ENCODE data around the gene MAMDC4. TPM values are rescaled to one million over a fixed set of nuclear protein-coding genes. Genes with fewer than 3 reads are reported as not detected.

MAMDC4 gene
- total and polyA plus RNA-seq, 2 of the 13 experiments (the other 11 are each of a cell fraction or from before 2014, with no cell fraction given), result 6.0 to 6.8 TPM

DNA sequence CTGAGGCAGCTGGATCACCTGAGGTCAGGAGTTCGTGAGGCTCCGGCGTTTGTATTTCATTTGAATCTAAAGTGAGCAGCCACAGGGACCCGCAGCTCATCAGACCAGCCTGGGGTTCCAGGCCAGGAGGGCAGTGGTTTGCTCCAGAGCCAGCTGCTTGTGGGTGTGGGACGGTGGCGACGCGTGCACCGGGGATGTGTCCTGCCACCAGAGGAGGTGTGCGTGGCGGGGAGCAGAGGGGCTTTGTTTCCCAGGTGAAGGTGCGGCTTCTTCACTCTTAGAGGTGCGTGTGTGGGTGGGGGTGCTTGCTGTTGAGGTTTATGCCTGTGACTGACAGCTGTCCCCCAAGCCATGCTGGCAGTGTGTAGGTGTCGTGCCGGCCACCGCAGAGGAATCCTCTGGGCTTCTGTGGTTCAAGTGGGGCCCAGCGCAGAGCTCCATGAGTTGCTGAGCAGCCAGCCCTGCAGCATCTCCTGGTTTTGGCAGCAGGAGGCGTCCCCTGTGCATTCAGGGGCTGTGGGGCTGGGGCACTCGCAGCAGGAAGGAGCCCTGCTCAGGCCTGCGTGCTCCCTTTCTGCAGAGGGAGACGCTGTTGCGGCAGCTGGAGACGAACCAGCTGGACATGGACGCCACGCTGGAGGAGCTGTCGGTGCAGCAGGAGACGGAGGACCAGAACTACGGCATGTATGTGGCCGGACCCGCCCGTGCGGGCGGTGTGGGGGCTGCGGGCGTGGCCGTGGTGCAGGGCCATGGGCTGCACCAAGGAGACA lies 16.8 kb upstream of the MAMDC4 start (continued):
- TF ChIP-seq MIXL1 (CRISPR knock-in tag; IDR thresholded peaks at IDR 0.05) (no peak), ZNF350 (CRISPR knock-in tag; IDR thresholded peaks at IDR 0.05; ENCODE audit: borderline replicate concordance, low read depth) (no peak), TSC22D2 (CRISPR knock-in tag; IDR thresholded peaks at IDR 0.05; ENCODE audit: borderline replicate concordance) (no peak), GZF1 (CRISPR knock-in tag; IDR thresholded peaks at IDR 0.05) (no peak), XBP1 (CRISPR knock-in tag; IDR thresholded peaks at IDR 0.05) (no peak), ZNF432 (CRISPR knock-in tag; IDR thresholded peaks at IDR 0.05; ENCODE audit: borderline replicate concordance) (no peak), SOX5 (CRISPR knock-in tag; IDR thresholded peaks at IDR 0.05; ENCODE audit: borderline replicate concordance) (no peak), ZNF20 (CRISPR knock-in tag; IDR thresholded peaks at IDR 0.05) (no peak), SP4 (CRISPR knock-in tag; IDR thresholded peaks at IDR 0.05) (no peak), ZNF326 (CRISPR knock-in tag; IDR thresholded peaks at IDR 0.05; ENCODE audit: borderline replicate concordance) (no peak)
- TF ChIP-seq, protein P1, sequence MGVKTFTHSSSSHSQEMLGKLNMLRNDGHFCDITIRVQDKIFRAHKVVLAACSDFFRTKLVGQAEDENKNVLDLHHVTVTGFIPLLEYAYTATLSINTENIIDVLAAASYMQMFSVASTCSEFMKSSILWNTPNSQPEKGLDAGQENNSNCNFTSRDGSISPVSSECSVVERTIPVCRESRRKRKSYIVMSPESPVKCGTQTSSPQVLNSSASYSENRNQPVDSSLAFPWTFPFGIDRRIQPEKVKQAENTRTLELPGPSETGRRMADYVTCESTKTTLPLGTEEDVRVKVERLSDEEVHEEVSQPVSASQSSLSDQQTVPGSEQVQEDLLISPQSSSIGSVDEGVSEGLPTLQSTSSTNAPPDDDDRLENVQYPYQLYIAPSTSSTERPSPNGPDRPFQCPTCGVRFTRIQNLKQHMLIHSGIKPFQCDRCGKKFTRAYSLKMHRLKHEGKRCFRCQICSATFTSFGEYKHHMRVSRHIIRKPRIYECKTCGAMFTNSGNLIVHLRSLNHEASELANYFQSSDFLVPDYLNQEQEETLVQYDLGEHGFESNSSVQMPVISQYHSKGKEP (CRISPR knock-in tag; IDR thresholded peaks at IDR 0.05), result no peak
